ENCODE data around the gene KRT37. TPM values are rescaled to one million over a fixed set of nuclear protein-coding genes. Genes with fewer than 3 reads are reported as not detected.

Gene KRT37
- total RNA-seq, 6 donors from 2014 or later: not detected

DNA sequence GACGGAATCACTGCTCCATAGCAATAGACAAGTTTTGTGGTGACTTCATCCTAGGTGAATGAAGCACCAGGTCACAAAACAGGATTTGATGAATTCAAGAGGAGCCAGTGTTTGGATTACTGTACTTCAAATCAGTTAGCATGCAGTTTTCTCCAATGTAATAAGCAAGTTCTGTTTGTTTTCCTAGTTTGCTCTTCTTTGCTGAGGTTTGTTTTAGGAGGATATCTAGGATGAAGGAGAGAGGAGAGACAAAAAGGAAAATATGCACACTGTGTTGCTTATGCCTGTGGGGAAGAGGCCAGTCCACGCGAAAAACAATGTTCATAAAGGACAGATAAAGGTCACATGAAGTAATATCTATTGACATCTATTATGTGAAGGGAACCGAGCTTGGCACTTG lies 9.0 kb downstream of the KRT37 start:
- TF ChIP-seq POLR2A (IDR thresholded peaks at IDR 0.05) (no peak), EP300 (IDR thresholded peaks at IDR 0.05) (no peak), CTCF (IDR thresholded peaks at IDR 0.05) (no peak), POLR2AphosphoS5 (IDR thresholded peaks at IDR 0.05) (no peak)
- no peak for DNase-seq
- no peak overlapping the region for H3K4me3 ChIP-seq
- no peaks in the 10 kb centered on the region for H3K9me3 ChIP-seq
- 68% methylated on average over 4 of the region's 4 CpGs for WGBS, 2 donors
- H3K4me1 ChIP-seq: peaks cover 0 to 9% (median 2%) of the 10 kb centered on the region in 4 donors
- no peak overlapping the region for H3K27ac ChIP-seq
- ATAC-seq (ENCODE audit: low FRiP score in 2 of 2): no peak
- H3K36me3 ChIP-seq: no peaks in the 10 kb centered on the region
- H3K27me3 ChIP-seq: no peaks in the 10 kb centered on the region

GRCh38 chr17:41413982-41414381 lies 10.4 kb downstream of the KRT37 start:
- WGBS, 2 donors: 79 to 83% methylated on average over 2 of the region's 2 CpGs
- no peak for ATAC-seq (ENCODE audit: low FRiP score in 2 of 2)

GRCh38 chr17:41413353-41413957 lies 10.9 kb downstream of the KRT37 start:
- H3K27ac ChIP-seq: no peak overlapping the region
- TF ChIP-seq EP300 (IDR thresholded peaks at IDR 0.05) (no peak), POLR2A (IDR thresholded peaks at IDR 0.05) (no peak), CTCF (IDR thresholded peaks at IDR 0.05) (no peak), POLR2AphosphoS5 (IDR thresholded peaks at IDR 0.05) (no peak)

More at GRCh38 chr17:41413982-41414381, 10.4 kb downstream of the KRT37 start:
- peaks cover 0 to 9% (median 2%) of the 10 kb centered on the region in 4 donors for H3K4me1 ChIP-seq
- no peak overlapping the region for H3K27ac ChIP-seq
- no peaks in the 10 kb centered on the region for H3K36me3 ChIP-seq
- no peaks in the 10 kb centered on the region for H3K27me3 ChIP-seq
- H3K9me3 ChIP-seq: no peaks in the 10 kb centered on the region
- no peak for TF ChIP-seq POLR2A (IDR thresholded peaks at IDR 0.05)
- H3K4me3 ChIP-seq: no peak overlapping the region
- DNase-seq: no peak

GRCh38 chr17:41411072-41411840 lies 13.1 kb downstream of the KRT37 start:
- Histone ChIP-seq H3K4me1 (peaks cover 0 to 5% (median under 1%) of the 10 kb centered on the region in 4 donors), H3K27ac (no peak overlapping the region), H3K4me3 (no peak overlapping the region), H3K27me3 (no peaks in the 10 kb centered on the region), H3K9me3 (no peaks in the 10 kb centered on the region), H3K36me3 (no peaks in the 10 kb centered on the region)
- TF ChIP-seq EP300 (IDR thresholded peaks at IDR 0.05) (no peak), CTCF (IDR thresholded peaks at IDR 0.05) (no peak), POLR2AphosphoS5 (IDR thresholded peaks at IDR 0.05) (no peak), POLR2A (IDR thresholded peaks at IDR 0.05) (no peak)
- ATAC-seq (ENCODE audit: low FRiP score in 2 of 2) (no peak), DNase-seq (peak in 1 of 2 donors; percentile 38)
- WGBS, 2 donors: 95 to 97% methylated on average over 18 to 20 of the region's 20 CpGs

More at GRCh38 chr17:41413353-41413957, 10.9 kb downstream of the KRT37 start:
- Histone ChIP-seq H3K4me3 (no peak overlapping the region), H3K4me1 (peaks cover 0 to 9% (median 2%) of the 10 kb centered on the region in 4 donors), H3K27me3 (no peaks in the 10 kb centered on the region), H3K9me3 (no peaks in the 10 kb centered on the region), H3K36me3 (no peaks in the 10 kb centered on the region)
- 44 to 45% methylated on average over 5 of the region's 5 CpGs for WGBS, 2 donors
- peak in 1 of 2 donors; percentile 39 for DNase-seq
- ATAC-seq (ENCODE audit: low FRiP score in 2 of 2): peak in 1 of 2 donors; percentile 54

GRCh38 chr17:41407226-41407625 lies 17.2 kb downstream of the KRT37 start:
- 92 to 98% methylated on average over 10 of the region's 10 CpGs for WGBS, 2 donors
- no peak for ATAC-seq (ENCODE audit: low FRiP score in 2 of 2)

More at GRCh38 chr17:41407226-41407625, 17.2 kb downstream of the KRT37 start:
- H3K4me1 ChIP-seq: peaks cover 0 to 7% (median 6%) of the 10 kb centered on the region in 4 donors
- H3K4me3 ChIP-seq: no peak overlapping the region
- H3K27me3 ChIP-seq: no peaks in the 10 kb centered on the region
- H3K36me3 ChIP-seq: no peaks in the 10 kb centered on the region
- DNase-seq: no peak
- TF ChIP-seq POLR2A (IDR thresholded peaks at IDR 0.05) (no peak), POLR2AphosphoS5 (IDR thresholded peaks at IDR 0.05) (no peak), CTCF (IDR thresholded peaks at IDR 0.05) (no peak), EP300 (IDR thresholded peaks at IDR 0.05) (no peak)
- no peak overlapping the region for H3K27ac ChIP-seq
- H3K9me3 ChIP-seq: no peaks in the 10 kb centered on the region

All from upper lobe of left lung (tissue), 6 donors.